Measurements from ENCODE around the gene MAP3K2. TPM values are rescaled to one million over a fixed set of nuclear protein-coding genes. Genes with fewer than 3 reads are reported as not detected.

MAP3K2 gene
- polyA plus RNA-seq, 1 donor from 2014 or later = 37.0 TPM

DNA sequence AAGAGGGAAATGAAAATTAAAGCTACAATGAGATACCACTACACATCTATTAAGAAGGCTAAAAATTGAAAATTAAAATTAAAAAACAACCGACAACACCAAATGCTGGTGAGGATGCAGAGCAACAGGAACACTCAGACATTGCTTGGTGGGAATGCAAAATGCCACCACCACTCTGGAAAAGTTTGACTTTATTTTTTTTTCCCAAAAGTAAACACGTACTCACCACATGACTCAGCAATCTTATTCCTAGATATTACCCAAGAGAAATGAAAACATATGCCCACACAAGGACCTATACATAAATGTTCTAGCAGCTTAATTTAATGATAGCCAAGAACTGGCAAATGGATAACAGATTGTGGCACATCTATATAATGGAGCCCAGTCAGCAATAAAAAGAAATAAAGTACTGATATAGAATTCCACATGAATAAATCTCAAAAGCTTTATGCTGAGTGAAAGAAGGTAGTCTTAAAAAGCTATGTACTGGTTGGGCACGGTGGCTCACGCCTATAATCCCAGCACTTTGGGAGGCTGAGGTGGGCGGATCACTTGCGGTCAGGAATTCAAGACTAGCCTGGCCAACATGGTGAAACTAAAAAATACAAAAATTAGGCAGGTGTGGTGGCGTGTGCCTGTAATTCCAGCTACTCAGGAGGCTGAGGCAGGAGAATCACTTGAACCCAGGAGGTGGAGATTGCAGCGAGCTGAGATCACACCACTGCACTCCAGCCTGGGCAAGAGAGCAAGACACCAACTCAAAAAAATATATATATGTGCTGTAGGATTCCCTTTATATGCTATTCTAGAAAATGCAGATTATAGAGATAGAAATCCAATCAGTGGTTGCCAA, 26.2 kb upstream of the MAP3K2 start:
- Histone ChIP-seq H2AFZ (ENCODE audit: low read depth, low read length) (no peak overlapping the region), H3K79me2 (replicated peaks; ENCODE audit: insufficient read depth, low read length) (no peaks in the 10 kb centered on the region), H3K4me2 (ENCODE audit: low read length) (no peak overlapping the region), H3K27ac (ENCODE audit: low read length) (no peak overlapping the region), H3K4me3 (ENCODE audit: low read length) (no peak overlapping the region), H3K27me3 (ENCODE audit: insufficient read depth, low read depth, low read length) (peaks cover 21% of the 10 kb centered on the region), H4K20me1 (ENCODE audit: insufficient read depth) (no peaks in the 10 kb centered on the region), H3F3A (ENCODE audit: insufficient read depth, low read length, poor library complexity, severe bottlenecking) (no peaks in the 10 kb centered on the region), H3K36me3 (ENCODE audit: insufficient read depth, low read length) (no peaks in the 10 kb centered on the region), H3K9me2 (ENCODE audit: insufficient read depth, low read length) (no peaks in the 10 kb centered on the region), H3K9ac (ENCODE audit: low read length) (no peak overlapping the region), H3K9me3 (ENCODE audit: low read length) (no peaks in the 10 kb centered on the region)
- TF ChIP-seq EZH2 (IDR thresholded peaks at IDR 0.05; ENCODE audit: borderline replicate concordance, insufficient read depth, low read length, poor library complexity, severe bottlenecking) = no peak
- TF ChIP-seq, protein P1, sequence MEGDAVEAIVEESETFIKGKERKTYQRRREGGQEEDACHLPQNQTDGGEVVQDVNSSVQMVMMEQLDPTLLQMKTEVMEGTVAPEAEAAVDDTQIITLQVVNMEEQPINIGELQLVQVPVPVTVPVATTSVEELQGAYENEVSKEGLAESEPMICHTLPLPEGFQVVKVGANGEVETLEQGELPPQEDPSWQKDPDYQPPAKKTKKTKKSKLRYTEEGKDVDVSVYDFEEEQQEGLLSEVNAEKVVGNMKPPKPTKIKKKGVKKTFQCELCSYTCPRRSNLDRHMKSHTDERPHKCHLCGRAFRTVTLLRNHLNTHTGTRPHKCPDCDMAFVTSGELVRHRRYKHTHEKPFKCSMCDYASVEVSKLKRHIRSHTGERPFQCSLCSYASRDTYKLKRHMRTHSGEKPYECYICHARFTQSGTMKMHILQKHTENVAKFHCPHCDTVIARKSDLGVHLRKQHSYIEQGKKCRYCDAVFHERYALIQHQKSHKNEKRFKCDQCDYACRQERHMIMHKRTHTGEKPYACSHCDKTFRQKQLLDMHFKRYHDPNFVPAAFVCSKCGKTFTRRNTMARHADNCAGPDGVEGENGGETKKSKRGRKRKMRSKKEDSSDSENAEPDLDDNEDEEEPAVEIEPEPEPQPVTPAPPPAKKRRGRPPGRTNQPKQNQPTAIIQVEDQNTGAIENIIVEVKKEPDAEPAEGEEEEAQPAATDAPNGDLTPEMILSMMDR (IDR thresholded peaks at IDR 0.05; ENCODE audit: poor library complexity, severe bottlenecking) = no peak
- no peak for TF ChIP-seq SMC3 (conservative IDR thresholded peaks at IDR 0.05; ENCODE audit: poor library complexity)
- TF ChIP-seq MXI1 (conservative IDR thresholded peaks at IDR 0.05; ENCODE audit: poor library complexity, severe bottlenecking) = no peak
- TF ChIP-seq, protein P2, sequence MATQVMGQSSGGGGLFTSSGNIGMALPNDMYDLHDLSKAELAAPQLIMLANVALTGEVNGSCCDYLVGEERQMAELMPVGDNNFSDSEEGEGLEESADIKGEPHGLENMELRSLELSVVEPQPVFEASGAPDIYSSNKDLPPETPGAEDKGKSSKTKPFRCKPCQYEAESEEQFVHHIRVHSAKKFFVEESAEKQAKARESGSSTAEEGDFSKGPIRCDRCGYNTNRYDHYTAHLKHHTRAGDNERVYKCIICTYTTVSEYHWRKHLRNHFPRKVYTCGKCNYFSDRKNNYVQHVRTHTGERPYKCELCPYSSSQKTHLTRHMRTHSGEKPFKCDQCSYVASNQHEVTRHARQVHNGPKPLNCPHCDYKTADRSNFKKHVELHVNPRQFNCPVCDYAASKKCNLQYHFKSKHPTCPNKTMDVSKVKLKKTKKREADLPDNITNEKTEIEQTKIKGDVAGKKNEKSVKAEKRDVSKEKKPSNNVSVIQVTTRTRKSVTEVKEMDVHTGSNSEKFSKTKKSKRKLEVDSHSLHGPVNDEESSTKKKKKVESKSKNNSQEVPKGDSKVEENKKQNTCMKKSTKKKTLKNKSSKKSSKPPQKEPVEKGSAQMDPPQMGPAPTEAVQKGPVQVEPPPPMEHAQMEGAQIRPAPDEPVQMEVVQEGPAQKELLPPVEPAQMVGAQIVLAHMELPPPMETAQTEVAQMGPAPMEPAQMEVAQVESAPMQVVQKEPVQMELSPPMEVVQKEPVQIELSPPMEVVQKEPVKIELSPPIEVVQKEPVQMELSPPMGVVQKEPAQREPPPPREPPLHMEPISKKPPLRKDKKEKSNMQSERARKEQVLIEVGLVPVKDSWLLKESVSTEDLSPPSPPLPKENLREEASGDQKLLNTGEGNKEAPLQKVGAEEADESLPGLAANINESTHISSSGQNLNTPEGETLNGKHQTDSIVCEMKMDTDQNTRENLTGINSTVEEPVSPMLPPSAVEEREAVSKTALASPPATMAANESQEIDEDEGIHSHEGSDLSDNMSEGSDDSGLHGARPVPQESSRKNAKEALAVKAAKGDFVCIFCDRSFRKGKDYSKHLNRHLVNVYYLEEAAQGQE (IDR thresholded peaks at IDR 0.05; ENCODE audit: borderline replicate concordance) = no peak
- no peak for TF ChIP-seq POLR2AphosphoS5 (IDR thresholded peaks at IDR 0.05)
- TF ChIP-seq TAF1 (IDR thresholded peaks at IDR 0.05; ENCODE audit: low read depth) = no peak
- TF ChIP-seq RAD21 (conservative IDR thresholded peaks at IDR 0.05) = no peak
- no peak for TF ChIP-seq EP300 (conservative IDR thresholded peaks at IDR 0.05; ENCODE audit: poor library complexity, severe bottlenecking)

GRCh38 chr2:127413200-127413599, 25.4 kb upstream of the MAP3K2 start:
- no peak overlapping the region for H3K4me3 ChIP-seq (ENCODE audit: low read length)
- H2AFZ ChIP-seq (ENCODE audit: low read depth, low read length) = no peak overlapping the region
- no peak overlapping the region for H3K27ac ChIP-seq (ENCODE audit: low read length)
- H3K9ac ChIP-seq (ENCODE audit: low read length) = no peak overlapping the region
- H3K4me2 ChIP-seq (ENCODE audit: low read length) = no peak overlapping the region
- H3K36me3 ChIP-seq (ENCODE audit: insufficient read depth, low read length) = no peaks in the 10 kb centered on the region
- no peaks in the 10 kb centered on the region for H3F3A ChIP-seq (ENCODE audit: insufficient read depth, low read length, poor library complexity, severe bottlenecking)
- TF ChIP-seq MXI1 (conservative IDR thresholded peaks at IDR 0.05; ENCODE audit: poor library complexity, severe bottlenecking) (no peak), POLR2AphosphoS5 (IDR thresholded peaks at IDR 0.05) (no peak), EZH2 (IDR thresholded peaks at IDR 0.05; ENCODE audit: borderline replicate concordance, insufficient read depth, low read length, poor library complexity, severe bottlenecking) (no peak), EP300 (conservative IDR thresholded peaks at IDR 0.05; ENCODE audit: poor library complexity, severe bottlenecking) (no peak), SMC3 (conservative IDR thresholded peaks at IDR 0.05; ENCODE audit: poor library complexity) (no peak), TAF1 (IDR thresholded peaks at IDR 0.05; ENCODE audit: low read depth) (no peak), RAD21 (conservative IDR thresholded peaks at IDR 0.05) (no peak)
- TF ChIP-seq, protein P2 (IDR thresholded peaks at IDR 0.05; ENCODE audit: borderline replicate concordance) = no peak
- TF ChIP-seq, protein P1 (IDR thresholded peaks at IDR 0.05; ENCODE audit: poor library complexity, severe bottlenecking) = no peak
- H3K9me3 ChIP-seq (ENCODE audit: low read length) = no peaks in the 10 kb centered on the region
- no peaks in the 10 kb centered on the region for H3K79me2 ChIP-seq (replicated peaks; ENCODE audit: insufficient read depth, low read length)
- H4K20me1 ChIP-seq (ENCODE audit: insufficient read depth) = no peaks in the 10 kb centered on the region
- no peaks in the 10 kb centered on the region for H3K9me2 ChIP-seq (ENCODE audit: insufficient read depth, low read length)
- peaks cover 21% of the 10 kb centered on the region for H3K27me3 ChIP-seq (ENCODE audit: insufficient read depth, low read depth, low read length)
